ENCODE measurements around the gene CCDC32.

Gene CCDC32

GRCh38 chr15:40565333-40566238, 744 bp upstream of the CCDC32 start:
- FAIRE-seq, result no peak

GRCh38 chr15:40563426-40563825, 1.4 kb downstream of the CCDC32 start:
- FAIRE-seq, result no peak

GRCh38 chr15:40562691-40563090, 2.2 kb downstream of the CCDC32 start:
- FAIRE-seq, result no peak

- FAIRE-seq, result no peak
Measured at GRCh38 chr15:40558952-40559742, 5.7 kb downstream of the CCDC32 start.

- no peak for FAIRE-seq
Measured at GRCh38 chr15:40555876-40556275, 9.0 kb downstream of the CCDC32 start.

- FAIRE-seq, result no peak
Measured at GRCh38 chr15:40554161-40554525, 10.7 kb downstream of the CCDC32 start.

GRCh38 chr15:40550341-40551037, 14.4 kb downstream of the CCDC32 start:
- no peak for FAIRE-seq

GRCh38 chr15:40549894-40550293, 14.9 kb downstream of the CCDC32 start:
- no peak for FAIRE-seq

GRCh38 chr15:40548610-40549009, 16.2 kb downstream of the CCDC32 start:
- FAIRE-seq, result no peak

GRCh38 chr15:40545457-40545856, 19.4 kb downstream of the CCDC32 start:
- FAIRE-seq, result no peak

GRCh38 chr15:40543631-40544294, 21.1 kb downstream of the CCDC32 start:
- no peak for FAIRE-seq

- no peak for FAIRE-seq
Measured at GRCh38 chr15:40543082-40543481, 21.8 kb downstream of the CCDC32 start.

- no peak for FAIRE-seq
Measured at GRCh38 chr15:40538976-40539375, 25.9 kb downstream of the CCDC32 start.

GRCh38 chr15:40536501-40536900, 28.3 kb downstream of the CCDC32 start:
- FAIRE-seq, result no peak

- no peak for FAIRE-seq
Measured at GRCh38 chr15:40534371-40534770, 30.5 kb downstream of the CCDC32 start.

GRCh38 chr15:40533763-40534364, 31.0 kb downstream of the CCDC32 start:
- FAIRE-seq, result no peak

GRCh38 chr15:40528801-40529200, 36.0 kb downstream of the CCDC32 start:
- no peak for FAIRE-seq

- FAIRE-seq, result no peak
Measured at GRCh38 chr15:40525855-40526254, 39.0 kb downstream of the CCDC32 start.

- FAIRE-seq, result no peak
Measured at GRCh38 chr15:40523611-40524010, 41.2 kb downstream of the CCDC32 start.

GRCh38 chr15:40516322-40516721, 48.5 kb downstream of the CCDC32 start:
- no peak for FAIRE-seq

- FAIRE-seq, result no peak
Measured at GRCh38 chr15:40513609-40514008, 51.2 kb downstream of the CCDC32 start.

- FAIRE-seq, result no peak
Measured at GRCh38 chr15:40512440-40512839, 52.4 kb downstream of the CCDC32 start.

Data from colon (tissue), 2 donors.